Muscle of leg (tissue), 11 donors: Measurements from ENCODE around the gene RUNX1. TPM values are rescaled to one million over a fixed set of nuclear protein-coding genes. Genes with fewer than 3 reads are reported as not detected.
"Not testable (repeated sequence)": the region's sequence is repeated elsewhere in the genome, so short reads cannot be mapped to it uniquely, and the experiment has no call there.

ENCODE experiments used
- DNase-seq: peaks from one replicate; pipeline ENCODE4 v3.0.0; 2013
- H3K27ac ChIP-seq: one replicate; pipeline ENCODE4 v1.5.1; 2013; ENCODE audit warnings: mild to moderate bottlenecking, low read length, control low read depth
- H3K27me3 ChIP-seq: one replicate; pipeline ENCODE4 v1.6.1; 2013; ENCODE audit warnings: low read length; ENCODE audit not compliant: control insufficient read depth, insufficient read depth
- H3K36me3 ChIP-seq: one replicate; pipeline ENCODE4 v1.6.1; 2013; ENCODE audit warnings: low read length; ENCODE audit not compliant: control insufficient read depth, insufficient read depth
- H3K4me1 ChIP-seq: one replicate; pipeline ENCODE4 v1.6.1; 2013; ENCODE audit warnings: low read length; ENCODE audit not compliant: control insufficient read depth, insufficient read depth
- H3K4me3 ChIP-seq: one replicate; pipeline ENCODE4 v1.5.1; 2013; ENCODE audit warnings: low read length, control low read depth
- H3K9me3 ChIP-seq: replicated peaks from 2 replicates; pipeline ENCODE4 v1.6.1; 2013; ENCODE audit warnings: low read depth, low read length; ENCODE audit not compliant: control insufficient read depth
- WGBS: methylation state at CpG from one replicate; pipeline ENCODE4 v1.1.5; 2013; ENCODE audit warnings: missing lambda C conversion rate; ENCODE audit not compliant: insufficient coverage; 5-methylcytosine and 5-hydroxymethylcytosine counted together
- polyA plus RNA-seq, 8 donors: library from polyadenylated mRNA; unstranded; fragments of 120-200 nt; gene quantifications; one replicate each; pipeline versions ENCODE4 v1.2.1 to v1.2.3, GENCODE V29; 2013; ENCODE audit warnings: inconsistent platforms in 1 of 8, low replicate concordance in 1 of 8; ENCODE audit not compliant: insufficient read length in 8 of 8, insufficient read depth in 1 of 8
- total RNA-seq: library from RNA; stranded (reverse); fragments of 120-200 nt; gene quantifications from one replicate; pipeline ENCODE4 v1.2.4, GENCODE V29; 2013

RUNX1 gene
- total and polyA plus RNA-seq, 9 donors = 3.6 to 8.8 (median 5.0) TPM

- Histone ChIP-seq H3K27me3 (no peaks in the 10 kb centered on the region), H3K4me1 (no peaks in the 10 kb centered on the region), H3K9me3 (no peaks in the 10 kb centered on the region), H3K36me3 (no peaks in the 10 kb centered on the region), H3K27ac (no peak overlapping the region), H3K4me3 (no peak overlapping the region)
- 69% methylated on average over 5 of the region's 11 CpGs for WGBS
- no peak for DNase-seq
Measured at GRCh38 chr21:34974162-34974981, 74.7 kb downstream of the RUNX1 start.

GRCh38 chr21:34973685-34974084 is 75.4 kb downstream of the RUNX1 start:
- DNase-seq = no peak
- H3K27me3 ChIP-seq = no peaks in the 10 kb centered on the region
- no peaks in the 10 kb centered on the region for H3K9me3 ChIP-seq
- no peak overlapping the region for H3K27ac ChIP-seq
- H3K36me3 ChIP-seq = no peaks in the 10 kb centered on the region
- no peak overlapping the region for H3K4me3 ChIP-seq
- WGBS = 100% methylated on average over 1 of the region's 3 CpGs
- H3K4me1 ChIP-seq = no peaks in the 10 kb centered on the region

GRCh38 chr21:34971656-34972055 is 77.4 kb downstream of the RUNX1 start:
- no peak overlapping the region for H3K4me3 ChIP-seq
- no CpG with 5 or more reads among the region's 1 CpG for WGBS
- H3K9me3 ChIP-seq = no peaks in the 10 kb centered on the region
- H3K4me1 ChIP-seq = no peaks in the 10 kb centered on the region
- no peaks in the 10 kb centered on the region for H3K27me3 ChIP-seq
- no peaks in the 10 kb centered on the region for H3K36me3 ChIP-seq
- H3K27ac ChIP-seq = no peak overlapping the region
- no peak for DNase-seq

GRCh38 chr21:34970566-34970965 is 78.5 kb downstream of the RUNX1 start:
- no peak for DNase-seq
- Histone ChIP-seq H3K4me3 (no peak overlapping the region), H3K27me3 (no peaks in the 10 kb centered on the region), H3K36me3 (no peaks in the 10 kb centered on the region), H3K4me1 (no peaks in the 10 kb centered on the region), H3K27ac (no peak overlapping the region), H3K9me3 (no peaks in the 10 kb centered on the region)
- no CpG with 5 or more reads among the region's 4 CpGs for WGBS

GRCh38 chr21:34970167-34970500 is 79.0 kb downstream of the RUNX1 start:
- no CpG with 5 or more reads among the region's 2 CpGs for WGBS
- no peak for DNase-seq
- H3K27me3 ChIP-seq = no peaks in the 10 kb centered on the region
- no peak overlapping the region for H3K27ac ChIP-seq
- no peaks in the 10 kb centered on the region for H3K4me1 ChIP-seq
- no peaks in the 10 kb centered on the region for H3K9me3 ChIP-seq
- H3K36me3 ChIP-seq = no peaks in the 10 kb centered on the region
- H3K4me3 ChIP-seq = no peak overlapping the region

DNA sequence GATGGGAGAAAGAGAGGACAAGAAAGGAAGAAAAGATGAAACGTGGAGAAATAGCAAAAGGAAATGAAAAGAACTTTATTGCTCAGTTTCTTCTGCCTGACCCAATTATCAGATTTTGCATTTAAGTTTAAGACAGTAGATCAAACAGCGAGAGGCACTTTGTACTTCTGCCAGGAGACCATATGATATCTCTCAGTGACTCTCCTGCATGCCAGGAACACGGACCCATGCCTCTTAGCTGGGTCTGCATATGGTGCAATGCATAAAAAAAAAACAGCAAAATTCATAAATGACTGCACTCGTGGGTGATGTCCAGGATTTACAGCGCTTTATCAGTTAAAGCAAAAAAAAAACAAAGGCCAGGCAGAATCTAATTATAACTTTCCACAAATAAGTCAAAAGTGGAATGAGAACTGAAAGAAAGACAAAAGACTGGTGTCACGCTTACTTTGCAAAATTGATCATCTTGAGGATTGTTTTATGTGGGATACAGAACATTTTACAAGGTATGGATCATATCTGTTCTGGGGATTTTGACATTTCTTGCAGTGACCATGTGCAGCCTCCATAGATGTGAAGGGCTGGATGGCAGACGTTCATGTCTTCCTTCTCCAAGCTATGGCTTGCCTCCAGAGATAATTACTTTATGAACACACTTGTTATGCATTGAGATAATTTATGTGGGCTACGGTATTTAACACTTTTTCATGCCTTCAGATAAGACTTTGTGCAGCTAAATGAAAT is 79.5 kb downstream of the RUNX1 start:
- H3K9me3 ChIP-seq = no peaks in the 10 kb centered on the region
- WGBS = 73% methylated on average over 3 of the region's 8 CpGs
- DNase-seq = no peak
- H3K4me3 ChIP-seq = no peak overlapping the region
- H3K36me3 ChIP-seq = no peaks in the 10 kb centered on the region
- H3K4me1 ChIP-seq = no peaks in the 10 kb centered on the region
- no peak overlapping the region for H3K27ac ChIP-seq
- no peaks in the 10 kb centered on the region for H3K27me3 ChIP-seq

DNA sequence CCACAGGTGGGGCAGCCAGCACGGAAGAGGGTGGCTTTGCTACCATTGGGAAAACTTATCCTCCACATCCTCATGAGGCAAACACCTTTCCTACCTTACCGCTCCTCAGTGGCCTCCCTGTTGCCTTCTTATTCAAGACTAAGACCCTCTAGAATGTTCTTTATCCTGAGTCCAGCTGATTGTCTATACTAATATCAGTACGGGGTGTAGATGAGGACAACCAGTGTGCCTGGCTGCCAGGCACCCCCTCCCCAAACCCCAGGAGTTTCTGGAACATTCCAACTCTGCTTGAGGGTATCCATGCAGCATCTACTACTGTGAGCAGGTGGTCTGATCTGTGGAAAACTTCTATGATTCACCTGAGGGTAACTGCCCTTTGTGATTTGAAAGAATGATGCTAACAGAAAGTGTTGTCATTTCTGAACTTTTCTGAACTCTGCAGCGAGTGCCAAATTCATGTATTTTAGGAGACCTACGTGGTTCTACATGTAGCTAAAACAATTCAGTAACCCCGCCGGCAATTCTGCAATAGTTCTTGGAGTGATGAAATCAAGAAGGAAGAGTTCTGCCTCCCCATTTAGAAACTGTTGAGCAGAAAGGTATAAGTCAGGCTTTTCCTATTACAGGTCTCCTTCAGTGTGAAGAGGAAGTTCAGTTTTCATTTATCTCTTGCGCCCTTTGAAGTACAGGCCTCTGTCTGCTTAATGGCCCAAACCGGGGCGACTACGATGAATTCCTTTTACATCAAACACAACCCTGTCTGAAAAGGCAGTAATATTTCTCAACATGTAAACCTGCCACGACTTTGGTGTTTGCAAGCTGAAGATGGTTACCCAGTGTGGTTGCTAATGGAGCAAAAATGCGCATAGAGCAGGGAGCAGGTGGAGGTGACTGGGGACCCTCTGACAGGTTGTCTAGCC is 80.4 kb downstream of the RUNX1 start:
- 72% methylated on average over 6 of the region's 13 CpGs for WGBS
- Histone ChIP-seq H3K27ac (no peak overlapping the region), H3K4me3 (no peak overlapping the region), H3K36me3 (no peaks in the 10 kb centered on the region), H3K4me1 (no peaks in the 10 kb centered on the region), H3K27me3 (no peaks in the 10 kb centered on the region), H3K9me3 (no peaks in the 10 kb centered on the region)
- no peak for DNase-seq

DNA sequence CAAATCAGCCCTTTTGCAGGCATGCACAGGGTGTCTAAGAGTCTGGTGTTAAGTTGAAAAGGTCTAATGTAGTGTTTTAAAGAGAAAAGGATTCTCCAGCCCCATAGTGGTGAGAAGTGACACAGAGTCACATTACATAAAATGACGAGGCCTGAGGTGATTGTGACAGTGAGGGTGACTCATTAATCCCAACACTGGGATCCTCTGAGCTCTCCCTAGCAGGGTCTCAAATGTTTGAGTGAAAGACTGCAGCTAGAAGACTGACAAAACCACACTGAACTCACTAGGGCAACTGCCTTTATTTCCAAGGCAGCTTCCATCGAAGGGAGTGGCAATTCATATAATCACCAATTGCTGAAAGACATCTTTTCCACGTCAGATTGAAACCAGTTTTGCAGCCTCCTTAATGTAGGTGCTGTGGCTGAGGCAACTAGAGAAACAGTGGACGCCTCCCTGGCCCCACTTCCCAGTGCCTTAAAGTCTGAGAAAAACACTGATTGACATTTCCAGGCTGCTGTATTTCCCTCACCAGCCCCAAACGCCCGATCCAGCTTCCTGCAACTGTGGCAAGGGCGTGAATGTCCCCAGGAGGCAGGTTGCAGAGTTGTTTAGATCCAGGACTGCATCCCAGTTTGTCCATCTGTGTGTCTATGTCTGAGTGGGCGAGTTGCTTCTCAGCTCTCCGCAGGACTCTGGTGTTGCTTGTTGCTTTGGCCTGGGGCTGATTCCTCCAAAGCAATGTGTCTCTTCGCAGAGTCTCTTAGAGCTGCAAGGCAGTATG is 81.4 kb downstream of the RUNX1 start:
- 87% methylated on average over 7 of the region's 10 CpGs for WGBS
- Histone ChIP-seq H3K4me3 (no peak overlapping the region), H3K9me3 (no peaks in the 10 kb centered on the region), H3K27me3 (no peaks in the 10 kb centered on the region), H3K27ac (no peak overlapping the region), H3K36me3 (no peaks in the 10 kb centered on the region), H3K4me1 (no peaks in the 10 kb centered on the region)
- no peak for DNase-seq

DNA sequence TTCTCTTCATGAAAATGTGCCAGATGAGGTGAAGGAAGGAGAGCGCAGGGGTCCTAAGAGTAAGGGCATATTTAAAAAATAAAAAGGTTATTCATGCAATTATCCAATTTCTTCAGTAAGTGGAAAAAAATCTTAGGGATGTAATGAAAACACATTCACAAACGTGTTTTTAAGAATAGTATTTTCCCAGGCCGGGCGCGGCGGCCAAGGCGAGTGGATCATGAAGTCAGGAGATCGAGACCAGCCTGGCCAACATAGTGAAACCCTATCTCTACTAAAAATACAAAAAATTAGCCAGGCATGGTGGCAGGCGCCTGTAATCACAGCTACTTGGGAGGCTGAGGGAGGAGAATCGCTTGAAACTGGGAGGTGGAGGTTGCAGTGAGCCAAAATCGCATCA is 82.2 kb downstream of the RUNX1 start:
- not testable (repeated sequence) for H3K36me3 ChIP-seq, DNase-seq, H3K9me3 ChIP-seq, H3K4me3 ChIP-seq, H3K27ac ChIP-seq, H3K4me1 ChIP-seq, H3K27me3 ChIP-seq
- 80% methylated on average over 1 of the region's 11 CpGs for WGBS
